ENCODE measurements around the gene VWCE. TPM values are rescaled to one million over a fixed set of nuclear protein-coding genes. Genes with fewer than 3 reads are reported as not detected.

The VWCE gene
- total and polyA plus RNA-seq, 2 experiments from 2014 or later: 0.61 to 0.76 TPM

DNA sequence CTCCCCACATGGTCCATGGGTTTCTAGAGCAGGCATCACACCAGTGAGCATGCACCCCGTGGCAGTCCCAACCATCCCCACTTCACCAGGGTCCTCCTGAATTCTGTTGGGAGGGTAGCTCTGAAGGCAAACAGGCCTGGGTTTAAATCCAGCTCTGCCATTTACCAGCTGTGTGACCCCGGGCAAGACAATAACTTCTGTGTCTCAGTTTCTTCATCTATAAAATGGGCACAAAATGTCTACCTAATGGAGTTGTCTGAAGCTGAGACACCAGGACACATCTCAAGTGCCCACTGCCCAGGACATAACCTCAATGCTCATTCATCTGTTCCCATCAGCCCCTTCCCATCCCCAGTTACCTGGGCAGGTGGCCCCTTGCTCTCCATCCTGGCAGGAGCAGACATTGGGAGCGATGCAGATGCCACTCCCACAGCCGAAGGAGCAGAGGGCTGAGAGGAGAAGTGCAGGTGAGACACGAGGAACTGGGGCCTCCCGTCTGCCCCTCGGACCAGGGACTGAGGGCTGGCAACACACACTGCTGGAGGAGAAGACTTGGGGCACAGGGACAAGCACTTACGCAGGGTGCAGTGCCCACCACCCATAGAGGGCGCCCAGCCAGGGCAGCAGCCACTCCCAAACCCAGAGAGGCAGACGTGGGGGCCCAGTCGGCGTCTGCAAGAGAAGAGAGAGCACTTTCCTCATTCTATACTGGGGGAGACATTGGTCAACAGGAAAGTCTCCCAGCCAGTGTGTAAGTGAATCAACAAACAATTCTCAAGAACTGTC, 4.0 kb downstream of the VWCE start:
- in situ Hi-C loops (cut with MboI): no loop called here
- no peak overlapping the region for H3K4me3 ChIP-seq
- no peak for DNase-seq
- H3F3A ChIP-seq (ENCODE audit: insufficient read depth): peaks cover 2% of the 10 kb centered on the region
- no peaks in the 10 kb centered on the region for H3K27me3 ChIP-seq (replicated peaks; ENCODE audit: insufficient read depth)
- peaks cover 5% of the 10 kb centered on the region; the same call in 1 of the 2 replicates for H3K4me1 ChIP-seq (ENCODE audit: insufficient read depth)
- H3K27ac ChIP-seq: no peak overlapping the region
- no peaks in the 10 kb centered on the region for H3K36me3 ChIP-seq (ENCODE audit: low read depth)
- no peaks in the 10 kb centered on the region for H3K9me2 ChIP-seq (ENCODE audit: insufficient read depth)
- H4K20me1 ChIP-seq (ENCODE audit: insufficient read depth): no peaks in the 10 kb centered on the region
- no peak overlapping the region for H2AFZ ChIP-seq
- H3K9ac ChIP-seq: no peak overlapping the region
- H3K4me2 ChIP-seq (ENCODE audit: unreplicated experiment): no peak overlapping the region
- TF ChIP-seq EZH2phosphoT487 (IDR thresholded peaks at IDR 0.05; ENCODE audit: insufficient read depth, low read depth) (no peak), EZH2 (IDR thresholded peaks at IDR 0.05; ENCODE audit: insufficient read depth, poor library complexity, severe bottlenecking) (no peak)
- 82% methylated on average over 12 of the region's 12 CpGs for WGBS, 2 experiments (ENCODE audit: low coverage in 1 of 2, low lambda C conversion rate in 2 of 2, missing lambda C conversion rate in 2 of 2)
- H3K9me3 ChIP-seq (ENCODE audit: low read depth): no peaks in the 10 kb centered on the region
- H3K79me2 ChIP-seq (ENCODE audit: insufficient read depth): no peaks in the 10 kb centered on the region

DNA sequence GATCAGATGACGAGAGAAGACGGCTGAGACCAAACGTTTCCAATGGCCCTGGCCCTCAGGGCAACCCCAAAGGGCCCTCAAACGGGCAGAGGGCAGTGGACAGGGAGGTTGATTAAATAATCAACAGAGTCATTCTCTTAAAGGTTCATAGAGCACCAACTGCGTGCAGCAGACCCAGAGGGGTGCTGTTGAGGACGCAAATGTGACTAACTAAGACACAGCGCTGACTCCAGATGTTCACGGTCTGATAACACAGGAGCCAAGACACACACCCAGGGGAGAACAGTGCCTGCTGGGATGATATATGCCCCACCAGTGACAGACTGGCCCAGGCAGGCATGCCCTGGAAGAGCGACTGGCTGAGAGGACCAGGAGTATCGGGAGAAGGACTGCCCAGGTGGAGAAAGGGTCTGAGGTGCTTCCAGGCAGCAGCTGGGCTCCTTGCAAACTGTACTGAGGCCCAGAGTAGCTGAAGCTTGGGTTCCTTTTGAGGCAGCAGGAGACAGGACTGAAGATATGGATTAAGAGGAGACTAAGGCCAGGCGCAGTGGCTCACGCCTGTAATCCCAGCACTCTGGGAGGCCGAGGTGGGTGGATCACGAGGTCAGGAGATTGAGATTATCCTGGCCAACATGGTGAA, 7.7 kb downstream of the VWCE start:
- H3K9me2 ChIP-seq (ENCODE audit: insufficient read depth): no peaks in the 10 kb centered on the region
- H3K4me3 ChIP-seq: no peak overlapping the region
- 88 to 89% methylated on average over 14 of the region's 14 CpGs for WGBS, 2 experiments (ENCODE audit: low coverage in 1 of 2, low lambda C conversion rate in 2 of 2, missing lambda C conversion rate in 2 of 2)
- TF ChIP-seq EZH2phosphoT487 (IDR thresholded peaks at IDR 0.05; ENCODE audit: insufficient read depth, low read depth) (no peak), EZH2 (IDR thresholded peaks at IDR 0.05; ENCODE audit: insufficient read depth, poor library complexity, severe bottlenecking) (no peak)
- H3K4me1 ChIP-seq (ENCODE audit: insufficient read depth): no peaks in the 10 kb centered on the region
- no peaks in the 10 kb centered on the region for H3K36me3 ChIP-seq (ENCODE audit: low read depth)
- in situ Hi-C loops (cut with MboI): no loop called here
- H3F3A ChIP-seq (ENCODE audit: insufficient read depth): no peaks in the 10 kb centered on the region
- H2AFZ ChIP-seq: no peak overlapping the region
- H3K9me3 ChIP-seq (ENCODE audit: low read depth): no peaks in the 10 kb centered on the region
- H3K4me2 ChIP-seq (ENCODE audit: unreplicated experiment): no peak overlapping the region
- DNase-seq: no peak
- H3K9ac ChIP-seq: no peak overlapping the region
- no peaks in the 10 kb centered on the region for H3K27me3 ChIP-seq (replicated peaks; ENCODE audit: insufficient read depth)
- H3K79me2 ChIP-seq (ENCODE audit: insufficient read depth): no peaks in the 10 kb centered on the region
- H4K20me1 ChIP-seq (ENCODE audit: insufficient read depth): no peaks in the 10 kb centered on the region
- H3K27ac ChIP-seq: no peak overlapping the region

DNA sequence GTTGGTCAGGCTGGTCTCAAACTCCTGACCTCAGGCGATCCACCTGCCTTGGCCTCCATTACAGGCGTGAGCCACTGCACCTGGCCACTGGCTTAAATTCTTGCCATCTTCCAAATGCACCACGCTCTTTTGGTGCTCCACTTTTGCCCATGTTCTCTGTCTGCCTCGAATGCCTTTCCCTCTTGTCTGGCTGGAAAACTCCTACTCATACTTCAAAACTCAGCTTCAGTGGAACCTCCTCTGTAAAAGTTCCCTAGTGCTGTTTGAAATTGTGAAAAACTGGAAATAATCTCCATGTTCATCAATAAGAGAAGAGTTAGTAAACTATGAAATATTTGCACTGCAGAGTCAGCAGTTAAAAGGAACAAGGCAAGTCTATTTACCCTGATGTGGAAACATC, 11.5 kb downstream of the VWCE start:
- in situ Hi-C loops (cut with MboI): no loop called here
- WGBS, 2 experiments (ENCODE audit: low coverage in 1 of 2, low lambda C conversion rate in 2 of 2, missing lambda C conversion rate in 2 of 2): 85 to 93% methylated on average over 4 of the region's 4 CpGs
- no peaks in the 10 kb centered on the region for H3K9me2 ChIP-seq (ENCODE audit: insufficient read depth)
- H3K4me1 ChIP-seq (ENCODE audit: insufficient read depth): no peaks in the 10 kb centered on the region
- no peak overlapping the region for H2AFZ ChIP-seq
- H3F3A ChIP-seq (ENCODE audit: insufficient read depth): no peaks in the 10 kb centered on the region
- no peaks in the 10 kb centered on the region for H3K36me3 ChIP-seq (ENCODE audit: low read depth)
- DNase-seq: no peak
- no peak overlapping the region for H3K27ac ChIP-seq
- TF ChIP-seq EZH2phosphoT487 (IDR thresholded peaks at IDR 0.05; ENCODE audit: insufficient read depth, low read depth): no peak
- no peak for TF ChIP-seq EZH2 (IDR thresholded peaks at IDR 0.05; ENCODE audit: insufficient read depth, poor library complexity, severe bottlenecking)
- H3K4me3 ChIP-seq: no peak overlapping the region
- H3K4me2 ChIP-seq (ENCODE audit: unreplicated experiment): no peak overlapping the region
- no peak overlapping the region for H3K9ac ChIP-seq
- H3K27me3 ChIP-seq (replicated peaks; ENCODE audit: insufficient read depth): no peaks in the 10 kb centered on the region
- H4K20me1 ChIP-seq (ENCODE audit: insufficient read depth): no peaks in the 10 kb centered on the region
- no peaks in the 10 kb centered on the region for H3K79me2 ChIP-seq (ENCODE audit: insufficient read depth)
- no peaks in the 10 kb centered on the region for H3K9me3 ChIP-seq (ENCODE audit: low read depth)

DNA sequence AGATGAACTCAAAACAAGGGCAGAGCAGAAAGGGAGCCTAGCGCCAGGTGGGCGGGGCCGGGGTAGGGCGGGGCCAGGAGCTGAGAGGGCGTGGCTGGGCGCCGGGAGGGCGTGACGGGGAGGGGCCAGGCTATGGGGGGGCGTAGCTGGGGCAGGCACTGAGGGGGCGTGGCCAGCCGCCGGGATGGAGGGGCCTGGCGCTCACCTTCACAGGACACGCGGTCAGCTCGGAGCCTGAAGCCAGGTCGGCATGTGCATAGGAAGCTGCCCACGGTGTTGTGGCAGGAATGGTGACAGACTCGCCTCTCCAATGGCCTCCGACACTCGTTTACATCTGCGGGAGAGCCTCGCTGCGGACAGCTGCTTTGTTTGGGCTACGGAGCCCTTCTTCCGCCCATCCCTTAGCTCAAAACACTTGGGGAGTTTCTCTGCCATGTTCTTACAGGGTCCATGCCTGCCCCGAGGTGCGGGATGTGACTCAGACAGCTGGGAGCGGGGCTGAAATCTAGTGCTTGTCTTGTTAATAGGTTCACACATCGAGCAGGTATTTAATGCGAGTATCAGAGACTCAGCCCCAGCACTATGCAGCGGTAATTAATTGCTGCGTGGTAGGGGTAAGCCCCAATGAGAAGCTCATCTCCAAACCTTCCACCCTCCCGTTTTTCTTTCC, 13.4 kb downstream of the VWCE start:
- no peaks in the 10 kb centered on the region for H4K20me1 ChIP-seq (ENCODE audit: insufficient read depth)

More for the DNA sequence above, 13.4 kb downstream of the VWCE start:
- Histone ChIP-seq H3K9ac (no peak overlapping the region), H2AFZ (no peak overlapping the region), H3K27me3 (replicated peaks; ENCODE audit: insufficient read depth) (no peaks in the 10 kb centered on the region), H3K36me3 (ENCODE audit: low read depth) (no peaks in the 10 kb centered on the region), H3K79me2 (ENCODE audit: insufficient read depth) (no peaks in the 10 kb centered on the region), H3K9me2 (ENCODE audit: insufficient read depth) (no peaks in the 10 kb centered on the region), H3K4me3 (no peak overlapping the region), H3K4me2 (ENCODE audit: unreplicated experiment) (no peak overlapping the region), H3K4me1 (ENCODE audit: insufficient read depth) (no peaks in the 10 kb centered on the region), H3K27ac (no peak overlapping the region), H3K9me3 (ENCODE audit: low read depth) (no peaks in the 10 kb centered on the region), H3F3A (ENCODE audit: insufficient read depth) (no peaks in the 10 kb centered on the region)
- in situ Hi-C loops (cut with MboI): no loop called here
- peak; percentile 65 for DNase-seq
- WGBS, 2 experiments (ENCODE audit: low coverage in 1 of 2, low lambda C conversion rate in 2 of 2, missing lambda C conversion rate in 2 of 2): 47 to 68% methylated on average over 22 to 32 of the region's 35 CpGs
- TF ChIP-seq EZH2phosphoT487 (IDR thresholded peaks at IDR 0.05; ENCODE audit: insufficient read depth, low read depth) (no peak), EZH2 (IDR thresholded peaks at IDR 0.05; ENCODE audit: insufficient read depth, poor library complexity, severe bottlenecking) (no peak)

All from GM23248 (cell line).